GM19452 (cell line): ENCODE results near the gene ASS1.
"Not testable (repeated sequence)": the region's sequence is repeated elsewhere in the genome, so short reads cannot be mapped to it uniquely, and the experiment has no call there.

Experiments
- ATAC-seq: cut with Tn5 transposase; IDR thresholded peaks from one replicate; pipeline ENCODE4 v1.9.1; 2021; ENCODE audit not compliant: unreplicated experiment

Gene ASS1

DNA sequence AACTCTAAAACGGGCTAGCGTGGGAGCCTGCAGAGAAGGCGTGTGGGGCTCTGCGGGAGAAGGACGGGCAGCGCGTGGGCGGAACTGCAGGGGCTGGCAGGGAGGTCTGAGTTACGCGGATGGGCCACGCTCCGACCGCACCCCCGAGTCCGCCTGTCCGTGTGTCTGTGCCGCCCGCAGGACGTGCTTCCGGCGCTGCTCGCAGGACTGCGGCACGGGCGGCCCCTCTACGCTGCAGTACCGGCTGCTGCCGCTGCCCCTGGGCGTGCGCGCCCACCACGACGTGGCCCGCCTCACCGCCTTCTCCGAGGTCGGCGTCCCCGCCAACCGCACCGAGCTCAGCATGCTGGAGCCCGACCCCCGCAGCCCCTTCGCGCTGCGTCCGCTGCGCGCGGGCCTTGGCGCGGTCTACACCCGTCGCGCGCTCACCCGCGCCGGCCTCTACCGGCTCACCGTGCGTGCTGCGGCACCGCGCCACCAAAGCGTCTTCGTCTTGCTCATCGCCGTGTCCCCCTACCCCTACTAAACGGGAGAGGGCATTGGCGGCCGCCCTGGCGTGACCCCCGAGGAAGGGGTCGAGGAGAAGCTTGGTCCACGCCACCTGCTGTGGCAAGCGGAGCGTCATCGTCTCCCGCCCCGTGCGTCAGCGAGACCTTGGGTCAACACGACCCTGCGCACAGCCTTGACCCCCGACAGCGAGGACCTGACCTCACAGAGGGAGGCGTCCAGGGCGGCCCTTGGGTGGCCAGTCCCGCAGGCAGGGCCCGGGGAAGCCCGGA is 11.4 kb upstream of the ASS1 start:
- ATAC-seq, result no peak

DNA sequence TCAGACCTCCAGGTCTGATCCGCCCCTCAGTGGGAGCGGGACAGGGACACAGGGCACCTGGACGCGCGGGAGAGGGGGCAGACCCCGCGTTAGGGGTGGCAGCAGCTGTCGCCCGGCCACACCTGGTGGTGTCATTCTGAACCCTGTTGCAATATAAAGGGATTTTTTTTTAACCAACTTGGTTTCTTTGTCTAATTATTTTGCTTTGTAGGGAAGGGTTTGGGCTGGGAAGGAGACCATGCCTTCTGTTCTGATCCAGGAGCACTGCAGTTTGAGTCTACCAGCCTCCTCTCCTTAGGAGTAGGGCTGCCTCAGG is 10.9 kb upstream of the ASS1 start:
- ATAC-seq, result no peak

DNA sequence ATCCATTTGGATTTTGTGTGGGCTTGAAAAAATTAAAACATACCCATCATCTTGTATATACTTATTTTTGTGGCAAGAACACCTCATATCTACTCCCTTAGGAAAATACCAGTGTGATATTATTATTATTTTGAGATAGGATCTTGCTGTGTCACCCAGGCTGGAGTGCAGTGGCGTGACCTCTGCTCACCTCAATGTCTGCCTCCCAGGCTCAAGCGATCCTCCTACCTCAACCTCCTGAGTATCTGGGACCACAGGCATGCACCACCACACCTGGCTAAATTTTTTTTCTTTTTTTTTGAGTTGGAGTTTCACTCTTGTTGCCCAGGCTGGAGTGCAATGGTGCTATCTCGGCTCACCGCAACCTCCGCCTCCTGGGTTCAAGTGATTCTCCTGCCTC is 10.1 kb upstream of the ASS1 start:
- not testable (repeated sequence) for ATAC-seq

DNA sequence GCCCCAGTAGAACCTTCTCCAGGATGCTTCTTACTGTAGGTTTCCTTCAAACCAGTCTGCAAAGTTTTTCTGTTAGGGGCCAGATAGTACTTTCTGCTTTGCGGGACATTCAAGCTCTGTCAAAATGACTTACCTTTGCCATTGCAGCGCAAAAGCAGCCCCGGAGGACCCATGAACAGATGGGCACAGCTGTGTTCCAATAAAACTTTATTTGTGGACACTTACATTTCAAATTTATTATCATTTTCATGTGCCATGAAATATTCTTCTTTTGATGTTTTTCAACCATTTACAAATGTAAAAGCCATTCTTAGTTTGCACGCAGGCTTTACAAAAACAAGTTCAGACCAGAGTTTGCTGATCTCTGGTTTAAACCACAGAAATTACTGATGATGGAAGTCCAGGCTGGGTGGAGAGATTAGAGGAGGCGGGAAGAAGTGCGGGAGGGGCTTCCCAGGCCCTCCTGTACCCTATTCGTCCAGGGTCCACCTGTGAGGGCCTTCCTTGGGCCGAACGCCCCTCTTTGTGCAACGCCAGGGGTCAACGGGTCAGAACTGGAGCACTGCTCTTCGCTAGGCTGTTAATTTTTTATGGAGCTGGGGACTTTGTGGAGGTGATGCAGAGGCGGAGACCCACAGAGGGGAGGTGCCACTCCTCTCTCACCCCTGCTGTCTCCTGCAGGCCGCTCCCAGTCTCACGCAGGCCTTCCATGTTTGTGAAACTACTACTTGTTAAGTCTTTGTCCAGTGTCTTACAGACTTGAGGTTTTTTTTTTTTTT is 7.6 kb upstream of the ASS1 start:
- ATAC-seq, result no peak

DNA sequence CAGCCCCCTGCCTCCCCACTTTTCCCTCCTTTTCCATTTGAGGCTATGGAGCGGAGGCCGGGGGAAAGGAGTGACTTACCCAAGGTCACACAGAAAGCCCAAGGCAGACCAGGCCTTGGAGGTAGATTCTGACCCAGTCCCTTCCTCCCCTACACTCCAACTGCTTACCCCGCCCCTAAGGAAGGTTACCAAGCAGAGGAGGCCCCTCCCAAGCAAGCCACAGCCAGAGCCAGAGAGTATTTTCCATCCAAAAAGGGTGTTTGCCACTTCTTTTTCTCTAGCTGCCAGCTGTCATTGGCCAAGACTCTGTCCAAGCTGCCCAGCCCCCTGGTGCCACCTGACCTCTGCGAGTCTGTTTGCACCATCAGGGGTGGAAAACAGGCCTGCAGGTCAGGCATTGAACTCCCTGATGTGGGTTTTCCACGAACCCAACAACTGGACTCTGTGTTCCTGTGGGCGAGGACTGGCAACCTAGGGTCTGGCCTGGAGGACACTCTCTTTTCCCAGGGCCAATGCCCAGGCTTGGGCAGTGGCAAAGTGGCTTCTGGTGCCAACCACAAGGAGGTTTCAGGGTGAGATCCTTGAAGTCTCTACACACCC is 6.3 kb upstream of the ASS1 start:
- ATAC-seq, result no peak

DNA sequence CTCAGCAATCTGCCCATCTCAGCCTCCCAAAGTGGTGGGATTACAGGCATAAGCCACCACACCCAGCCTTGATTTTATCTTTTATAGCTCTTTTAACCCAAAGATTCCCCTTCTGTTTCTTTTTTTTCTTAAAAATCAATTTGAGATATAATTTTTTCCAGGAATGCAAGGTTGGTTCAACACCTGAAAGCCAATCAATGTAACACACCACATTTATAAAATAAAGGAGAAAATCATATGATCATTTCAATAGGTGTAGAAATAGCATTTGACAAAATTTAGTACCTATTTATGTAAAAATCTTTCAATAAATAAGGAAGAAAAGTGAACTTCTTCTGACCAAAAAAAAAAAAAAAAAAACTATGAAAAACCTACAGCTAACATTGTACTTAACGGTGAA is 3.7 kb upstream of the ASS1 start:
- ATAC-seq, result no peak

DNA sequence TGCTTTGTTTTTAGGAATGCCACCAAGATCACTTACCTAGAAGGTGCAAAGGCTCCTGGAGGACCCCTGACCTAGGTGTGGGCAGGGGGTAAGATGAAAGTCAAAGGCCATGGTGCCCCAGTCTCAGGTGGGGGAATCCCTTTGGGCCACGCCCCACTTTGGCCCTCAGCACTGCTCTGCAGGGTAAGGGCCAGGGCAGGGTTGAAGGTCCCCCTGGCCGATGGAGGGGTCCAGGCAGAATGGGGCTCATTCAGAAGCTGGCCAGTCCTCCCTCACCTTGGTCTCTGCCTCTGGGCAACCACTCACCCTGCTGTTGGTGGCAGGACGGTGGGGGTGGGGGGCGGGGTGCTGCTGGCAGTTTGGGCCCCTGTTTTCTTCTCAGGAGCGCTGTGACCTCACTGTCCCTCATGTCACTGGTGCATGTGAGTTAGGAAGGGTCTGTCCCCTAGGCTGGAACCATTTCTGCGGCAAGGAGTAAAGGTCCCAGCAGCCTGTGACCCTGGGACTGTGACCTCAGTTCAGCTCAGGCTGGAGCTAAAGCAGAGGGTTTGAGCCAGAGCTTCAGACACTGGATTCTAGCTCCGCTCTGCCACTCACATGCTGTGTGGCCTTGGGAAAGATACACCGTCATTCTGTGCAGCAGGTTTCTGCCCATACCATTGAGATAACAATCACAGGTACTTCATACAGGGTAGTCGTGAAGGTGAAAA is 1.9 kb upstream of the ASS1 start:
- ATAC-seq, result no peak

GRCh38 chr9:130443456-130443801 is 1.3 kb upstream of the ASS1 start:
- ATAC-seq, result no peak

DNA sequence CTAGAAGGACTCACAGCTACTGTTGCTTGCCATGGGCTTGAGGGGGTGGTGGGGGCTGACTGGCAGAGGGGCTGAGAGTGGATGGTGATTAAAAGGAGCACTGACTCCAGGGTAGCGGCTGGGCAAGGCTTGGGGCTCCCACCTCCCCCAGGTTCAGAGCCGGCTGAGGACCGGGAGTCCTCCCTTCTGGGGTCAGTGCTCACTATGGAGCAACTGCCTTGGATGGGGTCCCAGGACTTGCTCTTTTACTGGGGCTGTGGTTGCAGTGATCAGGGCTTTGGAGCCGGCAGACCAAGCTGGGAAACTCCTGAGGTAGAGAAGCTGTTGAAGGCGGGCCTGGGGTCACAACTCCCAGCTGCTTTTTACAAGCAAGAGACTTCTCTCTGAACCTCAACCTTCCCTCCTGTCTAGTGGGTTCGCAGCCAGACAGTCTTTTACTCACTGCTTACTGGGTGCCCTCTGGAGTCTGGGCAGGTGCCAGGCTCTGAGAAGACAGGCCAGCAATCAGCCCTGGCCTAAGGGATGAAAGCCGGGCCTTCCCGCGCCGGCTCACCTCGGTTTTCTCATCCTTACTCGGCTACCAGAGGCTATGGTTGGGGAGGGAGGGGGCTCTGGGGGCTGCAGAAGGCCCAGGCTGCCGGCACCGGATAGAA is 795 bp upstream of the ASS1 start:
- no peak for ATAC-seq

GRCh38 chr9:130445268-130445983 is 665 bp downstream of the ASS1 start:
- ATAC-seq, result no peak

GRCh38 chr9:130446101-130446861 is 1.5 kb downstream of the ASS1 start:
- no peak for ATAC-seq

GRCh38 chr9:130447193-130447816 is 2.5 kb downstream of the ASS1 start:
- no peak for ATAC-seq

DNA sequence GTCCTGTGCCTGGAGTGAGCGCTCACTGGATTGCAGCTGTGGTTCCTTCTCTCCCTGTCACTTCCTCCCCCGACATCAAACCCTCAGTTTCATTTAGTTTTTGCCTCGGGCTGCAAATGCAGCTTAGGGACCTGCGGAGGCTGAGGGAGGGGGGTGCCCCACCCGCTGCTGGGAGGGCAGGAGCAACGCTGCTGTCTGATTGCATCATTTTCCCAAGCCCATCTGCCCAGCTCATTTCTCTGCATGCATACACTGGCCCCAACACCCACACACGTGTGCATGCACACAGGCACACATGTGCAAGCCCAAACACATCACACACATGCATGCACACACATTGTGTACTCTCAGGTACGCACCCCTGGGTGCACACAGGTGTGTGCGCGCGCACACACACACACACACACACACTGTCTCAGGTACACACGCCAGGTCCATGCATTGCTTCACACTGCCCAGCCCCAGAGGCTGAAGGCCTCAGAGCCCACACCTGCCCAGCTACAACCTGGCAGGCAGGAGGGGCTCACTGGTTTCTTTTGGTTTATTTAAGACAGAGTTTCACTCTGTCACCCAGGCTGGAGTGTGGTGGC is 3.4 kb downstream of the ASS1 start:
- no peak for ATAC-seq

- ATAC-seq, result no peak
These were observed 4.2 kb downstream of the ASS1 start for GRCh38 chr9:130448771-130449603.

DNA sequence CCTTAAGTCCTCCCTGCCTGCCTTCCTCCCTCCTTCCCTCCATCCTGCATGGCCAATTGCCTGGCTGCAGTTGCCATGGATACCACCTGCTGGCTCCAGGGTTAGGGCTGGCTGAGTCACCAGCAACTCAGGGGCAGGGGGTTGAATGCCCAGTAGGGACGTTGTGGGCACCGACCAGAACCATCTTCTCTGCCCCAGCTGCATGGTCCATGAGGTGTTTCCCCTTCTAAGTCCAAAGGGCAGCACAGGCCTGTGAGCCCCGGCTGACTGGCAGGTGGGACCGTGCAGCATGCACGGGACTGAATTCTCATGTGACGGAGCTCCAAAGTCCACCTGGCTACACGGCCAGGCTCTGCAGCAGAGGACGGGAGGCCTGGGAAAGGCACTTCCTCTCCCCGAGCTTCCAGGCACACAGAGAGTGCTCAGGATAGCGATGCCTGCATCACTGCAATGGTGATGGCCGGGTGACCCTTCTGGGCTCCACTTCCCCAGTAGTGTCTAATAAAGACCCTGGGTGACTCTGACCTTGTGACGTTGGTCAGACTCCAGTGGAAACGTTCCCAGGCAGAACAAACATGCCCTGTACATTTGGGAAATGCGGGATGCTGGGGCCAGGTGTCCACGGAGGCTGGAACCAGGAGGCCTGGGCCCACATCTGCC is 5.7 kb downstream of the ASS1 start:
- no peak for ATAC-seq

GRCh38 chr9:130451004-130451390 is 6.2 kb downstream of the ASS1 start:
- ATAC-seq, result no peak

DNA sequence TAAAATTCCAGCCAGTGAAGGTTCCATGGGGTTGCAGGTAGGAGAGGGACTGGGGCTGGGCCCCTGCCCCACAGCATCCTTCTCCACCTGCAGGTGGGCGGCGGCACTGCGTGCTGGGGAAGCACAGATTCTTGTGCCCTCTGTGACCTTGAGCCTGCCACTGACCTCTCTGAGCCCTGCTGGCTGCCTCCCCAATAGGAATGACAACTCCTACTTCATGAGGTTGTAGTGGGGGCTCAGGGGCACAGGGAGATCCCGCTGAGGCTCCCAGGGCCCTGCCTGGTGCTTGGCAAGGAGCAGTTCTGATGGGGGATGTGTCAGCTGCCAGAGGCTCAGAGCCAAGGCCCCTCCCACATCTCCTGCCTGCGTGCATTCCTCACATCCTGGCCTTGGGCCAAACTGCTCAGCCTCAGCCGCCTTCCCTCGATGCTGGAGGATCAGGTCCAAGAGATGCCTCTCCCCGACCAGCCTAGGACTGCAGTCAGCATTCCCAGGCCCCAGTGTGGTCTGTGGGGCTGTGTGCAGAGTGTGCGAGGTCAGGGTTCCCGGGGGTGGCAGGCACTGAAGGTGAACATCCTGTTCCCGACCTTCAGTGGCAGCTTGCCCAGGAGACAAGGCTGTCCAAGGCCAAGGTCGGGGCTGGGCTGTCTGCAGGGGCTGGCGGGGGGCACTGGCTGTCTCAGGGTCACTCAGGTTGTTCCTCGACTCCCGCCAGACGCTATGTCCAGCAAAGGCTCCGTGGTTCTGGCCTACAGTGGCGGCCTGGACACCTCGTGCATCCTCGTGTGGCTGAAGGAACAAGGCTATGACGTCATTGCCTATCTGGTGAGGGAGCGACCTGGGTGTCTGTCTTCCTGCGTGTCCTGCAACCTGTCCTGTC is 7.0 kb downstream of the ASS1 start:
- no peak for ATAC-seq
